Stimulated activated CD4-positive, alpha-beta T cell treated with anti-CD3 and anti-CD28 coated beads, Interleukin-4, amount 100 ng/mL, for 48 hours (primary cell): Measurements from ENCODE around the gene USP40.

Source experiments
- DNase-seq, 2 donors: peaks; one replicate each; pipeline ENCODE4 v3.0.0-alpha.2; 2020; ENCODE audit warnings: low read depth in 2 of 2

USP40 gene

DNA sequence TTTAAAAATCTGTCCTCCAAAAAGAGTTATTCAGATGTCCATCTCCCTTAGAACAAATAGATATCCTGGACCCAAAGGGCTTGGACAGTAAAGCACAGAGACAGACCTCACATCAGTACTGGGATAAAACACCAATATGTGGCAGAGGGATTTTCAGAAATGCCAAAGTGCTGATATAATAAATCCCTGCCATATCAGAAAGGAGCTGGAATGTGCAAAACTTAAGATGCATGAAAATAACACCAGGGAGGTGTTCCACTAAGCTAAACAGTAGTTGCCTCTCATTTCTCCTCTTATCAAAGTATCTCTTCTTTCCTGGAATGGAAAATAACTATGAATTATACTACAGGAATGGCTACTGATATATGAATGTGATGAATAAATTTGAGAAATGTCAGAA, 13.2 kb downstream of the USP40 start:
- no peak for DNase-seq

- DNase-seq = no peak
These were observed 15.1 kb downstream of the USP40 start for GRCh38 chr2:233551491-233551890.

GRCh38 chr2:233546774-233547173, 19.8 kb downstream of the USP40 start:
- no peak for DNase-seq

GRCh38 chr2:233546101-233546500, 20.5 kb downstream of the USP40 start:
- no peak for DNase-seq

GRCh38 chr2:233544200-233544610, 22.4 kb downstream of the USP40 start:
- no peak for DNase-seq

DNA sequence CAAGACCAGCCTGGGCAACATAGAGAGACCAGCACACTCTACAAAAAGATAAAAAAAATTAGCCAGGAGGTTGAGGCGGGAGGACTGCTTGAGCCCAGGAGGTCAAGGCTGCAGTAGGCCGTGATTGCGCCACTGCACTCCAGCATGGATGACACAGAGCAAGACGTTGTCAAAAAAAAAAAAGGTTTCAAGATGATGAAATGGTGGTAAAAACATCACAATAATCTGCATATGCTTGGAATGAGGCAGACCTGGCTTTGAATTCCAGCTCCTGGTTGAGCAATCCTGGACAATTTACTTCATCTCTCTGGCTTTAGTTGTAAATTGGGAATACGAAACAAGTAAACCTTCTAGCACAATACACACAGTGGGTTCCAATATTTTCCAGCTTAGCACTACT, 24.1 kb downstream of the USP40 start:
- DNase-seq = no peak

- no peak for DNase-seq
These were observed 27.8 kb downstream of the USP40 start for GRCh38 chr2:233538741-233539140.

DNA sequence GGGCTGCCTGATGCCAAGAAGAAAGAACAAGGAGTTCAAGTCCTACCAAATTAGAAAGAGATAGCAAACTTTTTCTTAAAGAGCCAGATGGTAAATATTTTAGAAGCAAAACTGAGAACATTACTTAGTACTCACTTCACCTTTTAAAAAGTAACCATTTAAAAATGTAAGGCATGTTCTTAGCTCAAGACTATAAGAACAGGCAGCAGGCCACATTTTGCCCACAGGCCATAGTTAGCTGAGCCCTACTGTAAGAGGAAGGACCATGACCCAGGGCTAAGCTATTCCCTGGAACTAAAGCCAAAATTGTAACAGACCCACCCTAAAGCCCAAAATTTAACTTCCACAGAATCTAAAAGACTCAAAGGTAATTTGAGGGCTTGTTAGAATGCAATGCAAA, 31.3 kb downstream of the USP40 start:
- DNase-seq = no peak

GRCh38 chr2:233532971-233533370, 33.6 kb downstream of the USP40 start:
- no peak for DNase-seq

DNA sequence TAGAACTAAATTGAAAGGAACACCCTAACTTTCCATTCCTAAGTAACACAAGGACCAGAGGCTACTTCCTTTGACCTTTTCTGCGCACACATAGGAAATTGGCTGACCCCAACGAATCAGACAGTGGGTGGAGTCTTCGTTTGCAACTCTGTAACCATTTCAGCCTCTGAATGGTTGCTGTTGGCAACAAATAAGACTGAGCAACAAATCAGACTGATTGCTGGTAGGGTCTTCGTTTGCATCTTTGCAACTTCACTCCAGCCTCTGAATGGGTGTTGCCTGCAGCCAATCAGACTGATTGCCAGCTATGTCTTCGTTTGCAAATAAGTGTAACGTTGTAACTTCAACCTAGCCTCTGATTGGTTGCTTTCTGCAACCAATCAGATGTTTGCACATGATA, 34.6 kb downstream of the USP40 start:
- no peak for DNase-seq

DNA sequence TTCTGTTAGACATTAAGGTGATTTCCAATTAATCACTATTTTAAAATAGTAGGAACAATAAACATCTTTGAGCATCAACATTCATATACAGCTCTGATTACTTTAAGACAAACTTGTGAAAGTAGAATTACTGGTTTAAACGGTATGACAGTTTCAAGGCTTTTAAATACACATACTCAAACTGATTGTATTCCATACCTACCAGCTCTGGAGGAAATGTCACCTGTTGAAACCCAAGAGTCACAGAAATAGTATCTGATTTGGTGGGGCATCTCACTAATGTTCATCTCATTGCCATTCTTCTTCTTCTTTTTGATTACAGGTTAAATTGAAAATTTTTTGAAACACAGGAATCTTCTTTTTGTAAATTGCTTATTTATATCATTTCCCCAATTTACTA, 36.2 kb downstream of the USP40 start:
- no peak for DNase-seq

GRCh38 chr2:233528182-233528581, 38.4 kb downstream of the USP40 start:
- DNase-seq = no peak

- DNase-seq = no peak
These were observed 40.8 kb downstream of the USP40 start for GRCh38 chr2:233525791-233526190.

GRCh38 chr2:233519787-233520611, 46.6 kb downstream of the USP40 start:
- DNase-seq = no peak

DNA sequence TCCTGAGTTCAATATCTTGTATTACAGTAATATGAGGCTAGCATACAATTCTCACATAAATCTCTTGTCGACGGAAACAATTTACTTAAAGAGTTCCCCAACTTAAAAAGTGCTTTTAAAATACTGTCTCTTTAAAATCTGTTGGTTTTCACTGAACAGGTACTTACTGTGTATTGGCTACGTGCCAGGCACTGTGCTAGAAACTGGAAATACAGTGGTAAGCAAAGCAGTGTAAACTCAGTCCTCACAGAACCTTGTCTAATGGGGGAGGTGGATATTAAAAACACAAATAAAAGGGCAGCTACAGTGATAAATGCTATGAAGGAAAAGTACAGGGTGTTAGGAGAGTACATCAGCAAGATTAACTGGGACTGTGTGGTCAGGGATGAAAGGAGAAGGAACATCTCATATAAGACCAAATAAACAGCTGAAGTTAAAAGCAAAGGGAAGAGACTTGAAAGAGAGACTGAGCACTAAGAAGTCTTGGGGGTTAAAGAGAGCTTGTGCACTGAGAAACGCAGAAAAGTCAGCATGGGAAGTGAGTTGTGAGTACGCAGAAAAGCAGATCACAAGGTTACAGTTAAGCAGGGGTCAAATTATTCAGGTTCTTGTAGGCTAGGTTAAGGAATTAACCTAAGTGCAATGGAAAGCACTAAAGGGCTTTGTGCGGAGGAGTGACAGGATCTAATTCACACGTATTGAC, 52.5 kb downstream of the USP40 start:
- no peak for DNase-seq

DNA sequence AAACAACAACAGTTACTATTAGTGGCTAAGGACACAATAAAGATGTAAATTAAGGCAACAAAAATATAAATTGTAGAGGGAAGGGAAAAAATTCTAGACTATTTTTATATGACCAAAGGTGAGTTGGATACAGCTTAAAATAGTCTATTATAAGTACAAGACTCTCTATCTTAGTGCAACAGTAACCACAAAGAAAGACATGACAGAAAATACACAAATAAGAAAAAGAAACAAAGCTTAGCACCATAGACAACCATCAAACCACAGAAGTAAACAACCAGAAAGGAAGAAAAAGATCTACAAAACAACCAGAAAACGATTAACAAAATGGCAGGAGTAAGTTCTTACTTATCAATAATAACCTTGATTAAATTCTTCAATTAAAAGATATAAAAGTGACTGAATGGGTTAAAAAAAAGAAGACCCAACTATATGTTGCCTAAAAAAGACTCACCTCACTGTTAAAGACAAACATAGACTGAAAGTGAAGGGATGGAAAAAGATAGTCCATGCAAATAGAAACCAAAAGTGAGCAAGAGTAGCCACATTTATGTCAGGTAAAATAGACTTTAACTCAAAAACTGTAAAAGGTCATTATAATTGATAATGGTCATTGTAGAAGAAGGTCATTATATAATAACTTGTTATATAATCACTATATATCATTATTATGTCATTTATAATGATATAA, 62.5 kb downstream of the USP40 start:
- no peak for DNase-seq

GRCh38 chr2:233503481-233503880, 63.1 kb downstream of the USP40 start:
- DNase-seq = no peak

GRCh38 chr2:233501198-233502076, 65.1 kb downstream of the USP40 start:
- DNase-seq = no peak

DNA sequence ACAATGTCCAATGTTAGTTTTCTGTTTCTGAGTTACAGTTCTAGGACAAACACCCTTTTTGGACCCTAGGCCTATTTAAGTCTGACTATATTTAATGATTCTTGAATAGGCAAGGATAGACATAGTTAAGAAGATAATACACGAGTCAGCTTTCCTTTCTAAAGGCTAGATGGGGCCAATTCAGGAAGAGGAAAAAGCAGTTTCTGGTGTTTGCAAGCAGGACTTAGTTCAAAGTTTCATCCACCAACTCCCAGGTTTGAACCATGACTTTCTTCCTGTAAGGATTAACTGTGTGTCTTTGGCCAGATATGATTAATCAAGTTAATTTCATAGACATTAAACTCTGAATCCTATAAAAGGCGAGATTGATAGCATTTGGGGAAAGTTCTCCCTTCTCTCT, 66.7 kb downstream of the USP40 start:
- DNase-seq = no peak

DNA sequence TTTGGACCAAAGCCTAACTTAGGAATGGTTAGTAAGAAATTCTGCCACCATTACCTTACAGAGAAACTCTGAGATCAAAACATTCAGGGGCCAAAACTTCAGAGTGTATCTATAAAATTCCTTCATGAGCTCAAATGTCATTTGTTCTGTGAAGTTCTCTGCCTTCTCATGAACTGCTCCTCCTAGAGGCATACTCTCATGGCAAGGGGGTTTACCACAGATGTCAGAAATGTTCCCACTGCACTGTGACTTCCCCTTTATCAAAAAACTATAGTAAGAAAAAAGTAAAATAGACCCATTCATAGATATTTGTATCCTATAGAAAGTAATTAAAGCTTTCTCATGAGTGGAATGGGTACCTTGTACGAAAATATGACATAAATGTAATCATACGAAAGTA, 68.5 kb downstream of the USP40 start:
- no peak for DNase-seq

DNA sequence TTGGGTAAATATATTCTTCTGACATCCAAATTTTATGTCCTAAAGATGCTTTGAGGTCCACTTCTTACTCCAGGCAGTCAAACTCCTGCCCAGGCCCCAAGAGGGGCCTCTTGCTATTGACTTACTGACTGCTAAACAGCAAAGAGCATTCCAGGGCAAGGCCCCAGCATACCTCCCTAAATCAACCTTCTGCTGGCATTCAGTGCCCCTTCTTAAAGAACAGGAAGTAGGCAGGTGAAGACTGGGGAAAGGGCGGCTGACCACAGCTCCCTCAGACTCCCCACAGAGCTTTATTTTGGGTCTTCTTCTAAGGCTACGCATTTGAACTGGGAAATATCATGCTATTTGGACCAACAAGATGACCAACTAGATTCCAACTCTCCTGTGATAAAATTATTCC, 68.9 kb downstream of the USP40 start:
- no peak for DNase-seq
